Mammary epithelial cell (primary cell): ENCODE data around the gene CTDNEP1.

Experiments used
- EZH2 ChIP-seq: IDR thresholded peaks from 2 replicates; pipeline ENCODE4 v1.6.1; 2012; ENCODE audit warnings: low read length, inconsistent platforms, borderline replicate concordance
- TF ChIP-seq, protein P1 (sequence below), 2 donors: IDR thresholded peaks in 1 of 2; conservative IDR thresholded peaks in 1 of 2; 2 replicates each; pipeline ENCODE4 v1.5.1; 2011 to 2012; ENCODE audit warnings: inconsistent platforms in 2 of 2, low read length in 2 of 2, mild to moderate bottlenecking in 2 of 2, control low read depth in 1 of 2, low read depth in 1 of 2; ENCODE audit not compliant: insufficient read depth in 1 of 2; ENCODE audit errors: extremely low read depth in 1 of 2

DNA sequence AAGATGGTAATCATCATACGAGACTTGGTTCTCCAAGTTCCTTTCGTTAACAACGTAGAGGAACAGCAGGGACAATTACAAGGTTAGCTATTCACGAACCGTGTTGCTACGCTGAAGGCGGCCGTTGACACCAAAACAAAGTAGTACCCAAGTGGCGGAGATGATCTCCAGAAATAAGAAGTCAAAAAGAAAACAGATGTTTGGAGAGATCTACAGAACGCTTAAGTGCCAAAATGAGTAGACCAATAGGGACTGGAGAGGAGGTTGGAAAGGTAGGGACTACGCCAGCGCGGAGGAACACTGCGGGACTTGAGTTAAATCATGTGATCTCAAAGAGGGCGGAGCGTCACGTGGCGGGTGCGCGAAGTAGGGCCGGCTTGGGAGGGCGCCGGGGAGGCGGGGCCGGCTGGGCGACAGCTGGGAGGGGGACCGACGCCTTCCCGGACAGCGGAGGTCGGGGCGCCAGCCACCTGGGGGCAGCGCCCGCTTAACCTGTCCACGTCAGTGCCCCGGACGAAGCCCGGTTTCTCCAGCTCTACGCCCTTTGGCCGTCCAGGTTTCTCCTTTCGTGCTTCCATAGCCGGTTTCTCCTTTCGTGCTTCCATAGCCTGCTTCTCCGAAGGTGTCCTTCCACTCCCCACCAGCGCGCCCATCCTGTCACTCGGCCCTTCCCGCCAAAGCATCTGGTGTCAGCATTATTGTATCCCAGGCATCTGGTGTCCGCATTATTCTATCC, 8.6 kb downstream of the CTDNEP1 start:
- TF ChIP-seq, protein P1, sequence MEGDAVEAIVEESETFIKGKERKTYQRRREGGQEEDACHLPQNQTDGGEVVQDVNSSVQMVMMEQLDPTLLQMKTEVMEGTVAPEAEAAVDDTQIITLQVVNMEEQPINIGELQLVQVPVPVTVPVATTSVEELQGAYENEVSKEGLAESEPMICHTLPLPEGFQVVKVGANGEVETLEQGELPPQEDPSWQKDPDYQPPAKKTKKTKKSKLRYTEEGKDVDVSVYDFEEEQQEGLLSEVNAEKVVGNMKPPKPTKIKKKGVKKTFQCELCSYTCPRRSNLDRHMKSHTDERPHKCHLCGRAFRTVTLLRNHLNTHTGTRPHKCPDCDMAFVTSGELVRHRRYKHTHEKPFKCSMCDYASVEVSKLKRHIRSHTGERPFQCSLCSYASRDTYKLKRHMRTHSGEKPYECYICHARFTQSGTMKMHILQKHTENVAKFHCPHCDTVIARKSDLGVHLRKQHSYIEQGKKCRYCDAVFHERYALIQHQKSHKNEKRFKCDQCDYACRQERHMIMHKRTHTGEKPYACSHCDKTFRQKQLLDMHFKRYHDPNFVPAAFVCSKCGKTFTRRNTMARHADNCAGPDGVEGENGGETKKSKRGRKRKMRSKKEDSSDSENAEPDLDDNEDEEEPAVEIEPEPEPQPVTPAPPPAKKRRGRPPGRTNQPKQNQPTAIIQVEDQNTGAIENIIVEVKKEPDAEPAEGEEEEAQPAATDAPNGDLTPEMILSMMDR (conservative IDR thresholded peaks at IDR 0.05 in 1 of 2, IDR thresholded peaks at IDR 0.05 in 1 of 2; ENCODE audit: extremely low read depth in 1 of 2, insufficient read depth in 1 of 2, low read depth in 1 of 2, low read length in 2 of 2) = no peak
- no peak for TF ChIP-seq EZH2
